Stomach (tissue), 9 donors: ENCODE data around the gene TBC1D32. TPM values are rescaled to one million over a fixed set of nuclear protein-coding genes. Genes with fewer than 3 reads are reported as not detected.
A peak's percentile ranks its signal among the peaks of the same experiment; 100 is the strongest.

Source experiments
- DNase-seq, 2 donors: peaks; one replicate each; pipeline versions ENCODE4 v3.0.0 to v3.0.0-alpha.2; 2013 to 2019
- H3K27ac ChIP-seq, 5 donors: fragments of 200-600 bp in 4 of 5; sonication (generic) in 4 of 5; one replicate each; pipeline ENCODE4 v1.5.1; 2013 to 2019; ENCODE audit warnings: mild to moderate bottlenecking in 1 of 5, moderate library complexity in 1 of 5
- H3K27me3 ChIP-seq, 3 donors: fragments of 200-600 bp; sonication (generic); one replicate each; pipeline ENCODE4 v1.5.1; 2017 to 2019; ENCODE audit warnings: mixed run types in 1 of 3
- H3K36me3 ChIP-seq, 4 donors: fragments of 200-600 bp; sonication (generic); 1 replicate in 3 of 4; 2 replicates in 1 of 4; pipeline ENCODE4 v1.5.1; 2016 to 2019
- H3K4me1 ChIP-seq, 4 donors: fragments of 200-600 bp; sonication (generic); one replicate each; pipeline ENCODE4 v1.5.1; 2016 to 2019
- H3K4me3 ChIP-seq, 4 donors: fragments of 200-600 bp; sonication (generic) in 3 of 4; one replicate each; pipeline ENCODE4 v1.5.1; 2016 to 2019; ENCODE audit warnings: mild to moderate bottlenecking in 1 of 4
- H3K9me3 ChIP-seq, 4 donors: fragments of 200-600 bp; sonication (generic); one replicate each; pipeline ENCODE4 v1.5.1; 2016 to 2019
- EP300 ChIP-seq: sonication (generic); formaldehyde crosslinking; IDR thresholded peaks from one replicate; pipeline ENCODE4 v1.6.1; 2017; ENCODE audit warnings: antibody characterized with exemption
- POLR2A ChIP-seq, 4 donors: fragments of 450-650 bp; IDR thresholded peaks; one replicate each; pipeline ENCODE4 v1.6.1; 2016; ENCODE audit warnings: antibody characterized with exemption in 4 of 4, control low read depth in 2 of 4, mild to moderate bottlenecking in 1 of 4, moderate library complexity in 1 of 4
- POLR2AphosphoS5 ChIP-seq, 3 donors: sonication (generic); formaldehyde crosslinking; IDR thresholded peaks; one replicate each; pipeline ENCODE4 v1.6.1; 2016; ENCODE audit warnings: antibody characterized with exemption in 3 of 3
- WGBS, 5 donors: extraction: QIAGEN DNeasy Blood & Tissue Kit in 3 of 5; methylation state at CpG; one replicate each; pipeline versions ENCODE4 v1.1.5 to v1.1.7; 2013 to 2018; 5-methylcytosine and 5-hydroxymethylcytosine counted together
- intact Hi-C: fragments of 100-400 bp; cut with DNase I; formaldehyde crosslinking; loops from one replicate; pipeline ENCODE4 v1.15.1; 2023; ENCODE audit warnings: low total_unique reads
- polyA plus RNA-seq, 3 donors: library from polyadenylated mRNA; stranded (reverse); fragments of 200-250 nt; gene quantifications; one replicate each; pipeline ENCODE4 v1.2.3, GENCODE V29; 2013
- total RNA-seq, 5 donors: library from RNA; depleted of rRNA; stranded (reverse); fragments of >200 nt; gene quantifications; one replicate each; pipeline versions ENCODE4 v1.1.0 to v1.2.3, GENCODE V29; 2014 to 2016
- TF ChIP-seq, protein P1 (sequence below), 7 experiments: fragments of 450-650 bp in 4 of 7; fragments of 200-600 bp in 3 of 7; sonication (generic) in 3 of 7; IDR thresholded peaks; one replicate each; pipeline ENCODE4 v1.5.1; 2016 to 2019; ENCODE audit warnings: antibody characterized with exemption in 7 of 7, control low read depth in 2 of 7, mild to moderate bottlenecking in 1 of 7
- donor health status: healthy with polysubstance abuse.
- donor health status: Bipolar disorder and iron deficiency.
- donor health status: healthy.

Gene TBC1D32
- total and polyA plus RNA-seq, 8 donors, result 0.46 to 38.2 (median 1.8) TPM

DNA sequence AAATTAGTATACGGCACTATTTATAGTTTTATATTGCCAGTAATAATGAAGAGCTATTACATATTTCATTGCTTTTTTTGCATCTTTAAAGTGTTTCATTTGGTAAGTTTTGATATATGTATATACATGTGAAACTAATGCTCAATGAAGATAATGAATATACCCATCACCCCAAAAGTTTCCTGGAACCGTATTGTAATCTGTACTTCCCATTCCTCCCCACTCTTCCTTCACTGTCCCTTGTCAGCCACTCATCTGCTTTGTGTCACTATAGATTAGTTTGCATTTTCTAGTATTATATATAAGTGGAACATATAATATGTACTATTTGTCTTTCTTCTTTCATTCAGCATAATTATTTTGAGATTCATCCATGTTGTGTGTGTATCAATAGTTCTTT is 10.3 kb upstream of the TBC1D32 start:
- H3K9me3 ChIP-seq, result no peaks in the 10 kb centered on the region
- no peaks in the 10 kb centered on the region for H3K36me3 ChIP-seq
- no peak overlapping the region for H3K4me3 ChIP-seq
- H3K27me3 ChIP-seq, result no peaks in the 10 kb centered on the region
- WGBS, 5 donors, result 86 to 95% (median 92%) methylated on average over 2 of the region's 2 CpGs
- TF ChIP-seq, protein P1, sequence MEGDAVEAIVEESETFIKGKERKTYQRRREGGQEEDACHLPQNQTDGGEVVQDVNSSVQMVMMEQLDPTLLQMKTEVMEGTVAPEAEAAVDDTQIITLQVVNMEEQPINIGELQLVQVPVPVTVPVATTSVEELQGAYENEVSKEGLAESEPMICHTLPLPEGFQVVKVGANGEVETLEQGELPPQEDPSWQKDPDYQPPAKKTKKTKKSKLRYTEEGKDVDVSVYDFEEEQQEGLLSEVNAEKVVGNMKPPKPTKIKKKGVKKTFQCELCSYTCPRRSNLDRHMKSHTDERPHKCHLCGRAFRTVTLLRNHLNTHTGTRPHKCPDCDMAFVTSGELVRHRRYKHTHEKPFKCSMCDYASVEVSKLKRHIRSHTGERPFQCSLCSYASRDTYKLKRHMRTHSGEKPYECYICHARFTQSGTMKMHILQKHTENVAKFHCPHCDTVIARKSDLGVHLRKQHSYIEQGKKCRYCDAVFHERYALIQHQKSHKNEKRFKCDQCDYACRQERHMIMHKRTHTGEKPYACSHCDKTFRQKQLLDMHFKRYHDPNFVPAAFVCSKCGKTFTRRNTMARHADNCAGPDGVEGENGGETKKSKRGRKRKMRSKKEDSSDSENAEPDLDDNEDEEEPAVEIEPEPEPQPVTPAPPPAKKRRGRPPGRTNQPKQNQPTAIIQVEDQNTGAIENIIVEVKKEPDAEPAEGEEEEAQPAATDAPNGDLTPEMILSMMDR (IDR thresholded peaks at IDR 0.05), result no peak
- TF ChIP-seq POLR2AphosphoS5 (IDR thresholded peaks at IDR 0.05), result no peak
- TF ChIP-seq POLR2A (IDR thresholded peaks at IDR 0.05), result no peak
- TF ChIP-seq EP300, result no peak
- H3K27ac ChIP-seq, result no peak overlapping the region
- DNase-seq, result no peak
- H3K4me1 ChIP-seq, result no peaks in the 10 kb centered on the region
- intact Hi-C loops, result no loop called here

DNA sequence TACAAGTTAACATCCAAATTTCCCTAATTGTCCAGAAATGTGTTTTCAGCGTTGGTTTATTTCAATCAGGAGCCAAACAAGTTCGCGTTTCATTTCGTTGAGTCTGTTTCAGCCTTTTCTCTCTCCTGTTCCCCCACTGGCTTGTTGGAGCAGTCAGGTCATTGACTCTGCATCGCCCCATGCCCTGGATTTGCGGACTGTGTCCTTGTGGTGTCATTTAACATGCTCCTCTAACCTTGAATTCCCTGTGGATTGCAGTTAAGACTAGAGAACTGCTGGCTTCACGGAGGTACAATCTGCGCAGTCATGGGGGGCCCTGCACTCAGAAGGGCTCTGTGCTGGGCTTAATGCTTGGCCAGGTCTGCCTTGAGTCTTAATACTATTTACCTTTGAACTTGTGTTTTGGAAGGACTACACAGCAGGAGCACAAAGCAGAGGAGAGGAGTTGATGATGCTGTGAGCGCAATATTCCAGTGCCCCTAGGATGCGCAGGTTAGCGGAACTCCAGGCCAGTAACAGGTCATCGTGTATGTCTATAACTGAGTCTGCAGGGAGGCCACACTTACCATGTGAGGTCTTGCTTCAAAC is 5.5 kb upstream of the TBC1D32 start:
- H3K27me3 ChIP-seq, result no peaks in the 10 kb centered on the region
- TF ChIP-seq POLR2AphosphoS5 (IDR thresholded peaks at IDR 0.05) (no peak), POLR2A (IDR thresholded peaks at IDR 0.05) (no peak), EP300 (no peak)
- TF ChIP-seq, protein P1 (IDR thresholded peaks at IDR 0.05), result no peak
- H3K4me1 ChIP-seq, result peaks cover 0 to 8% (median 3%) of the 10 kb centered on the region in 4 donors
- H3K36me3 ChIP-seq, result no peaks in the 10 kb centered on the region
- H3K9me3 ChIP-seq, result no peaks in the 10 kb centered on the region
- 84 to 93% (median 91%) methylated on average over 12 of the region's 12 CpGs for WGBS, 5 donors
- DNase-seq, result no peak
- no peak overlapping the region for H3K27ac ChIP-seq
- intact Hi-C loops, result no loop called here
- no peak overlapping the region for H3K4me3 ChIP-seq

DNA sequence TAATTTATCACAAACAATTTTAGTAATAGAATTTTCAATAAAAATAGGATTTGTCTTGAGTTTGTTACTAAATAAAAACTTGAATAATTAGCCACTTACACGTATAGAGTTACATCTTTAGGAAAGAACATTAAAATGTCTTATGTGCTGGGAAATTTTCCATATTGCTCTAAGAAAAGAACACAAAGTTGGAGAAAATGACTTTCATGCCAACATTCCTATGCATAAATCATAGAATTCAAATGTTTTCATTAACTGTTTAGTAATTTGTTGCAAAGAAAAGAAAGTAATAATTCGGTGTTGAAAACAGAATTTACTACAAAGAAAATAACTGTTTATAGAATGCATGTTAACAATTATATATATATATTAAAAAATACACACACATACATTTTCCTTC is 4.7 kb upstream of the TBC1D32 start:
- H3K27me3 ChIP-seq, result no peaks in the 10 kb centered on the region
- peak in 1 of 2 donors; percentile 44 for DNase-seq
- peaks cover 1 to 11% (median 4%) of the 10 kb centered on the region in 4 donors for H3K4me1 ChIP-seq
- TF ChIP-seq POLR2AphosphoS5 (IDR thresholded peaks at IDR 0.05) (no peak), POLR2A (IDR thresholded peaks at IDR 0.05) (no peak), EP300 (no peak)
- TF ChIP-seq, protein P1 (IDR thresholded peaks at IDR 0.05), result no peak
- intact Hi-C loops, result no loop called here
- H3K27ac ChIP-seq, result no peak overlapping the region
- H3K4me3 ChIP-seq, result no peak overlapping the region
- H3K36me3 ChIP-seq, result no peaks in the 10 kb centered on the region
- WGBS, 5 donors, result 66 to 84% (median 81%) methylated on average over 2 of the region's 2 CpGs
- no peaks in the 10 kb centered on the region for H3K9me3 ChIP-seq

DNA sequence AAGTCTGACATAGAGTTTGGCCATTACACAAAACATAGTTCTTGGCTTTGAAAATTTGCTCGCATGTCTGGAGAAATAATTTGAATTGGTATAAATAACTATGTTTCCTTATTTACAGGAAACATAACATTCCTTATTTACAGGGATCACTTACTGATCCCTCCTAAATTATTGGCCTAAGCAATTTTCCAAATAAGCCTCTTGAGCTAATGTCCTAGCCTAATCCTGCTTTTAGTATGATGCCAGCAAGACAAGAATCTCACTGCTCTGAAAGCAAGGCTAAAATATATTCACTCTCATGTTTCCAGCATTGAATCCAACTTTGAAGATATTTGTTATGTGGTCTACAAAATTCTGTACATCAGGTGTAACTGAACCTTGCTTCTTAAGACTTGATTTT is 4.1 kb upstream of the TBC1D32 start:
- H3K27me3 ChIP-seq, result no peaks in the 10 kb centered on the region
- no peak for DNase-seq
- no peak for TF ChIP-seq POLR2A (IDR thresholded peaks at IDR 0.05)
- TF ChIP-seq, protein P1 (IDR thresholded peaks at IDR 0.05), result no peak
- no peak for TF ChIP-seq EP300
- TF ChIP-seq POLR2AphosphoS5 (IDR thresholded peaks at IDR 0.05), result no peak
- H3K27ac ChIP-seq, result no peak overlapping the region
- WGBS, 5 donors, result 71 to 89% (median 76%) methylated on average over 1 of the region's 1 CpG
- H3K36me3 ChIP-seq, result no peaks in the 10 kb centered on the region
- H3K9me3 ChIP-seq, result no peaks in the 10 kb centered on the region
- intact Hi-C loops, result no loop called here
- H3K4me1 ChIP-seq, result peaks cover 6 to 17% (median 7%) of the 10 kb centered on the region in 4 donors
- H3K4me3 ChIP-seq, result no peak overlapping the region
